Putamen (tissue), 1 donor: ENCODE measurements around the gene ERGIC1.
"Not testable (repeated sequence)": the region's sequence is repeated elsewhere in the genome, so short reads cannot be mapped to it uniquely, and the experiment has no call there.

Experiments
- DNase-seq: peaks from one replicate; pipeline ENCODE4 v3.0.0-alpha.2; 2016; ENCODE audit warnings: low spot score

The ERGIC1 gene

DNA sequence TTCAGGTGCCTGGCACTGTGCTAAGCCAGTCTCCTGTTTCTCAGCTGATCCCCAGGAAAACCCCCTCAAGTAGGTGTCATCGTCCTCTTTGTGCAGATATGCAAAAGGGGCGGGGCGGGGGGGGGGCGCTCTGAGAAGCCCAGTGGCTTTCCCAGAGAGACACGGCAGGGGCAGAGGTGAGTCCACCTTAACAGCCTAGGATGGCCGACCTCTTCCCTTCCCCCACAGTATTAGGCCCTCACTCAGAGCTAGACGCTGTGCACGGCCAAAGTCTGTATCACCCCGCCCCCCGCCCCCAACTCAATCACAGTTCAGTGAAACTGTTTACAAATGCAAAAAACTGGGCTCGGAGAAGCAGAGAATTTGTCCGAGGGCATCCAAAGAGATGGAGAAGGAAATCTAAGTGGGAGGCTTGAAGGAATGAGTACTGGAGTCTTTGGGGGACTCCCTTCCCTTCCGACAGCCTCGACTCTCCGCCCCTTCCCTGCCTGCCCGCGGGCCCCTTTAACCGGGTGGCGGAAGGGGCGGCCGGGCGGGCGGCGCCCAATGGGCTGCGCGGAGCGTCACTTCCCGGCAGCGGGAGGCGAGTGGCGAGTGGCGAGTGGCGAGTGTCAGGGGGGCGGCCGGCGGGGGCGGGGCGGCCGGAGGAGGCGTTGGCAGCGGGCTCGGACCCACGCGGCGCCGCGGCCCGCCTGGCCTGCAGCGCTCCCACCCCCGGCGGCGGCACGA is at the start of gene ERGIC1:
TSS of gene ERGIC1 (plus strand) at position 566 of the 729 bp plus-strand sequence. CDS start at position 729, 163 bp downstream.
- DNase-seq: peak; percentile 81

GRCh38 chr5:172785429-172786088 is 48.5 kb upstream of the ERGIC1 start:
- no peak for DNase-seq

GRCh38 chr5:172786736-172787462 is 47.2 kb upstream of the ERGIC1 start:
- no peak for DNase-seq

GRCh38 chr5:172787538-172787937 is 46.5 kb upstream of the ERGIC1 start:
- not testable (repeated sequence) for DNase-seq

DNA sequence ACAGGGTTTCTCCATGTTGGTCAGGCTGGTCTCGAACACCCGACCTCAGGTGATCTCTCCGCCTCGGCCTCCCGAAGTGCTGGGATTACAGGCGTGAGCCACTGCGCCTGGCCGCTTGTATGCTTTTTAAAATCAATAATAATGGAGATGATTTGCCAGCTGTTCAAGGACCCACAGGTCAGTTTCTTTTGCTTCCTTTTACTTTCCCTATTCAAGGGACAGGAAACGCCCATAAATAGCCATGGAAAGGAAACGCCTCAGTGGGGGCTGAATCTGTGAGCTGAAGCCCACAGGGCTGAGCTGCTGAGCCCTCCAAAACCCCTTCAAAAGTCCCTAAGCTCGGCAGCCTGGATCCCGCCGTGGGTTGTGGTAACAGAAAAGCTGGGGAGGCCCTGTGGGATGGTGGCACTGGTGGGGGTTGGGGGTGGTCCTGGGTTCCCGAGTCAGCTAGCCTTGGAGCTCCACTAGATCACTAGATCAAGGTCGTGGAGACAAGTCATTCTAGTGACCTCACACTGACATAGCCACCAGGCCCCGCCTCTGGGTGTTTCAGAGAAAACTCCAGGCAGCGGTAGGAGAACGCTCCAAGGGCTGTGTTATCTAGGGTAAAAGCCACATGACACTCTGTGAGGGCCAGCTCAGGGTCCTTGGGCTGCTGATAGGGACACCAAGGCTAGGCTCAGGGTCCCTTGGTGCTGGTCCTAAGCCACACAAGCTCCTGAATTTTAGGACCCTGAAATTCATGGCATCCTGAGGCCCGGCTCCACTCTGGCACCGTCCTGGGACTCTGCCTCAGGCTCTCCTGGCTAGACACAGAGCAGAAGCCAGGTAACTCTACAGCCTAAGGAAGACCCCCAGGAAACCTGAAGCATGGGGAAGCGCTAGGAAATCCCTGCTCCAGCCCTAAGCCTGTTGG is 45.0 kb upstream of the ERGIC1 start:
- no peak for DNase-seq

- no peak for DNase-seq
Observed at GRCh38 chr5:172789687-172790495, 44.2 kb upstream of the ERGIC1 start.

DNA sequence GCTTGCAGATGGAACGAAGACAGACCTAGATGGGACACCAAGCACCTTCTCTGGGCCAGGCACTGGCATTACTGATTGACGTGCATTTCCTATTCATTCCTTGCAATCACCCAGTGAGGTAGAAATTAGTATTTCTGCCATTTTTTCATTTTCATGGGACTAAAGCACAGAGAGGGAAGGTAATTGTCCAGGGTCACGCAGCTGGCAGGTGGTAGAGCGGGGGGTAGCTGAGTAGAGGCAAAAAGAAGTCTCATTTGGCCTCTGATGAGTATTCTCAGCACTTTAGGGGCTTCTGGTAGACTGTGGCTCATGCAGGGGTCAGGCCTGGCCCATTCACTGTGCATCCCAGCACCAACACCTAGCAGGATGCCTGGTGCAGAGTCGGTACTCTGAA is 43.6 kb upstream of the ERGIC1 start:
- DNase-seq: no peak

DNA sequence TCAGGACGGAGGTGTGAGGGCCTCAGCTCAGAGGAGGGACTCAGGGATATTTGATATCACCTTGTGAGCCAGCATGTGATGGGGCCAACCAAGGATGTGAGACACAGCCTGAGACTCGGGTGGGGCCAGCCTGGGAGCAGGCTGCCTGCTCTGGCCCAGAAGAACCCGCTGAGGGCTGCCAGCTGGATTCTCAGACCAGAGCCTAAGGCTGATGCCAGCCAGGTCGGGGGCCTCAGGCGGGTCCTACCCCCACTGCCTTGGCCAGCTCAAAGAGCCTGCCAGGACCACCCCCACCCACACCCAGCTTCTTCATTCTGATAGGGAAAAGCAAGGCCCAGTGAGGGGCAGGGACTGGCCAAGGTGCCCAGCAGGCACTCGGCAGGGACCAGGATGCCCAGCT is 42.8 kb upstream of the ERGIC1 start:
- no peak for DNase-seq

GRCh38 chr5:172791726-172792445 is 42.2 kb upstream of the ERGIC1 start:
- DNase-seq: no peak

DNA sequence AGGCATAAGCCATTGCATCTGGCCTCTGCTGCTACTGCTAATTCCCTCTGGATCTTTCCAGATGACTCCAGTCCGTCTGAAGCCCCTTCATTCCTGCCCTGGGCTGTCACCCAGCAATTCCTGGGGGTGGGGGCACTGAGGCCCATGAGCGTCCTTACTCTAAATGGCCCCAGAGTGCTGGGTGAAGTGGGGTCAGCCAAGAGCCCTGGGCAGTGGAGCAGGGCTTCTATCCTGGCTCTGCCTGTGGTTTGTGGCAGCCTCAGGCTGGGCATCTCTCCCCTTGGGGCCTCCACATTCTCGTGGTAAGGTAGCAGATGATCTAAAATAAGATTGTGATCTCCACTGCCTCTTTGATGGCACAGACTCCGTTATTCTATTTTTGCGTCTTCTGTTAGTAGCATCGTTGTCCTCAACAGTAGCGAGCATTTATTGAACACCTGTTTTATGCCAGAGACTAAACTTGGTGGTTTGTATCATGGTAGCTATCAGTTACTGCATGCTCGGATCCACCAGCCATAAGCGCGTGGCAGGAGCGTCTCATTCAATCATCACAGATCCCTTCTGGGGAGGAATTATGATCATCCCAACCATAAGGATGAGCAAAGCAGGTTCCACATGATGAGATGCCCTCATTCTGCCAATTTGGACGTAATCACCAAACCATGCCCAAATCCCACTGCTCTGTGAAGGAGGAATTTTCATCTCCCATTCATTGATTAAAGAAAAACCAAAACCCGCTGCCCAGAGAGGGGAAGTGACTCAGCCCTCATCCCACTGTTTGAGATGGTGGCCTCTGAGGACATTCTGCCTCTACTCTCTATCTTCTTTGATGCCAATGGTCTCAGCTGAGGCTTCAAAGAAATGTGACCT is 41.1 kb upstream of the ERGIC1 start:
- DNase-seq: no peak

DNA sequence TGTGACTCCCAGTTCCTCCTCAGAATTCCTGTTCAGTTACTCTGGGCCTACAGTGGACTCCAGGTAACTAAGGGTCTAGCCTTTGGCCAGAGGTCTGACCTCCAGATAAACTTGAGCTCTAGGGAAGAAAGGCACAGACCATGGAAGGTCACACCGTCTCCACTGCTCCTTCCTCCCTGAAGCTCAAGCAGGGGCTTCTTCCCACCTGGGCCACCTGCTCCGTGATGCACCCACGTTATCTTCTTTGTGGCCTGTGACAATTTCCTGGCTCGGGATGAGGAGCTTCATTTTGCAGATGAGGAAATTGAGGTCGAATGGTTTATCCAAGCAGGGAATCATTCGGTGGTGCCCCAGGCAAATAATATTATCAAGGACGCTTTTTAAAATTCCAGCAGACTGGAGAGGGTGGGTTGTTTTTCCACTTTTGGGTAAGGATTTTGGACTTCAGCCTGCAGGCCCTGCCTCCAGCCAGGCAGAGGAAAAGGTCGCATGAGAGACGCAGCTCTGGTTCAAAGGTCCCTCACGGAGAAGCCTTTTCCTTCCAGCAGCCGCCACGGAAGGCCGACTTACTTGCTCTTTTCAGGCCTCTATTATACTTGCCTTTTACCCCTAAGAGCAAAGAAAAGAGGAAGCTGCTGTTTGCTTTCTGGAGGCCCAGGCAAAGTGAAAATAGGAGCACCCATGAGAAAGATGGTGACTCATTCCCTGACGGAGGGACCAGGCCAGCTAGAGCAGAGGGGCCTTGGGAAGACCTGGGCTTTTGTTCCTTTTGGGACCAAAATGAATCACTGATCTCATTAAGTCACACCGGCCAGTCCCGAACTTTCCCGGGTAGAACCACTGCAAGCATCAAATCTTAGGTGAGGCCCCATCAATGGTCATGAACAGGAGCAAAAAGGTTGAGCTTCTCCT is 40.2 kb upstream of the ERGIC1 start:
- no peak for DNase-seq

- DNase-seq: no peak
Observed at GRCh38 chr5:172795318-172795977, 38.6 kb upstream of the ERGIC1 start.

DNA sequence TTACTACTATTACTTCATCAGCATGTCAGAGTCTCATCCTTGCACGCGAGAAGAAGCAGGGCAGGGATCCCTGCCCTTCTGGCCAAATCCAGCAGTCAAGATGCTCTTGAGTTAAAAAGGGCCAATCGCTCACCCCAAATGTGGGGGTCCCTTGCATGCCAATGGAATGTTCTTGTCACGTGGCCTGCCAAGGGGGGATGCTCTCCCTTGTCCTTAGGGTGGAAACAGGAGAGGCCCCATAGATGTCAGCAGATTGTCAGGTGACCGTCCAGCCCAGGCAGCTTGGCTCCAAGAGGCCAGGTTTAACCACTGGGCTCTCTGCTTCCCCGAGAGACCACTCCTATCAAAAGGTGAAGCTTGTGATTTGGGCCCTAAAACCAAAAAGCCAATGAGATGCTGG is 37.7 kb upstream of the ERGIC1 start:
- DNase-seq: no peak

- DNase-seq: no peak
Observed at GRCh38 chr5:172797771-172798191, 36.3 kb upstream of the ERGIC1 start.

DNA sequence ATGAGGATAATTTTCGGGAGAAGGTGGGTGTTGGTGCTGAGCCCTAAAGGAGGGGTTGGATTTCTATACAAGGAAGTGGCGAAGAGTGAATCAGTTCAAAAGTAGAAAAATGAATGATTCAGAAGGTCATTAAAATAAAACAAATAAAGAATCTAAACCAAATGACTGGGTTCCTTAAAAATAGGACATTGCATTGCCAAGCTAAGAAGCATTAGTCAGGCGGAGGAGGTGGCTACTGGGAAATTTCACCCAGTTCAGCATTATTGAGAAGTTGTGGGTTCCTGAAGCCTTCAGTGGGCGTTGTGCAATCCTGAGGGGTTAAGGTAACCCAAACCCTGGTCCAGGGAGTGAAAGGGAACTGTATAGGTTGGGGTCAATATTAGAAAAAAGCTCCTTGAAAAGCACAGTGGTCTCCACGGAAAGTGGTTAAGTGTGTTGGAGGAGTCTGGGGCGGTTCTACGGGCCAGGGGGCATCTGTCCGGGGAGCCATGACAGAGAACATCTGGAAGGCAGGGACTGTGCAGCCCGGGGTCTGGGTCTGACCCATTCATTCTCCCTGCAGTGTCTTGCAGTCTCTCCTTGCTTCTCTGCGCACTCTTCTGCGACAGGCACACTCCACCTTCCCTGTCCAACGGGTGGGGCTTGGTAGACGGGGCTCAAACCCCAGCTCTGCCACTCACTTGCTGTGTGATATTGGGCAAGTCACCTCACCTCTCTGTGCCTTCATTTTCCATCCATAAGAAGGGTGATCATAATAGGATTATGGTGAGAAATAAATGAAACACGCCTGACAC is 35.4 kb upstream of the ERGIC1 start:
- DNase-seq: no peak

GRCh38 chr5:172799416-172799815 is 34.6 kb upstream of the ERGIC1 start:
- no peak for DNase-seq

- no peak for DNase-seq
Observed at GRCh38 chr5:172800088-172800551, 33.9 kb upstream of the ERGIC1 start.
